B cell (primary cell): ENCODE measurements around the gene CUL9. TPM values are rescaled to one million over a fixed set of nuclear protein-coding genes. Genes with fewer than 3 reads are reported as not detected.

Experiments
- ATAC-seq: fragments of 200-7000 bp; cut with Tn5 transposase; one replicate; pipeline ENCODE4 v1.10.0; 2021; ENCODE audit warnings: low read depth, mild to moderate bottlenecking, moderate number of reproducible peaks, moderate library complexity
- CTCF ChIA-PET: fragments of 350-600 bp; sonication (Branson Sonifier 250); formaldehyde crosslinking; loops from one replicate; lab custom pipeline; 2021; ENCODE audit warnings: antibody characterized with exemption, inconsistent platforms; lab: Charles Lee
- POLR2A ChIA-PET: fragments of 350-600 bp; sonication (Branson Sonifier 250); formaldehyde crosslinking; loops from one replicate; lab custom pipeline; 2021; ENCODE audit warnings: antibody characterized with exemption; lab: Charles Lee
- DNase-seq: peaks from one replicate; pipeline ENCODE4 v3.0.0; 2013
- H2AFZ ChIP-seq: 2 replicates; pipeline ENCODE4 v1.6.1; 2012; ENCODE audit warnings: mild to moderate bottlenecking, low read depth, low read length; ENCODE audit not compliant: insufficient read depth, poor library complexity, severe bottlenecking
- H3K27ac ChIP-seq, 2 donors: 1 replicate in 1 of 2; 2 replicates in 1 of 2; pipeline ENCODE4 v1.5.1; 2012 to 2013; ENCODE audit warnings: low read length in 2 of 2, mild to moderate bottlenecking in 2 of 2, moderate library complexity in 1 of 2
- H3K27me3 ChIP-seq, 4 experiments: fragments of 200-600 bp in 1 of 4; sonication (generic) in 1 of 4; replicated peaks in 1 of 4; 1 replicate in 2 of 4; 2 replicates in 2 of 4; pipeline versions ENCODE4 v1.6.1 to v1.7.0; 2013 to 2016; ENCODE audit warnings: low read length in 3 of 4, mild to moderate bottlenecking in 2 of 4, mixed read lengths in 1 of 4, moderate library complexity in 1 of 4; ENCODE audit not compliant: insufficient read depth in 4 of 4, control insufficient read depth in 3 of 4; ENCODE audit errors: control extremely low read depth in 1 of 4
- H3K36me3 ChIP-seq, 2 experiments: replicated peaks in 1 of 2; 1 replicate in 1 of 2; 2 replicates in 1 of 2; pipeline versions ENCODE4 v1.6.1 to v1.7.1; 2013; ENCODE audit warnings: low read length in 1 of 2; ENCODE audit not compliant: insufficient read depth in 2 of 2, control insufficient read depth in 1 of 2; ENCODE audit errors: control extremely low read depth in 1 of 2, extremely low read depth in 1 of 2
- H3K4me1 ChIP-seq, 2 donors: fragments of 200-600 bp in 1 of 2; sonication (generic) in 1 of 2; 1 replicate in 1 of 2; 2 replicates in 1 of 2; pipeline versions ENCODE4 v1.5.1 to v1.6.1; 2013 to 2017; ENCODE audit warnings: low read length in 2 of 2; ENCODE audit not compliant: control insufficient read depth in 2 of 2, insufficient read depth in 2 of 2
- H3K4me2 ChIP-seq: replicated peaks from 2 replicates; pipeline ENCODE3; 2012; ENCODE audit warnings: mild to moderate bottlenecking, low read depth, low read length; ENCODE audit not compliant: poor library complexity, severe bottlenecking
- H3K4me3 ChIP-seq, 5 experiments: fragments of 200-600 bp in 1 of 5; sonication (generic) in 1 of 5; 1 replicate in 3 of 5; 2 replicates in 2 of 5; pipeline versions ENCODE4 v1.5.1 to v1.7.0; 2011 to 2016; ENCODE audit warnings: low read length in 4 of 5, mild to moderate bottlenecking in 4 of 5, low read depth in 2 of 5, control low read depth in 1 of 5, moderate library complexity in 1 of 5; ENCODE audit not compliant: insufficient read depth in 1 of 5; ENCODE audit errors: control extremely low read depth in 1 of 5, extremely low read depth in 1 of 5
- H3K79me2 ChIP-seq: fragments of 200-600 bp; sonication (generic); one replicate; pipeline ENCODE4 v1.6.0; 2016; ENCODE audit warnings: low read length; ENCODE audit not compliant: control insufficient read depth, insufficient read depth
- H3K9ac ChIP-seq: fragments of 200-600 bp; sonication (generic); 2 replicates; pipeline ENCODE4 v1.6.1; 2017; ENCODE audit warnings: mild to moderate bottlenecking, low read length, moderate library complexity
- H3K9me3 ChIP-seq, 3 donors: one replicate each; pipeline versions ENCODE4 v1.6.1 to v1.7.1; 2013; ENCODE audit warnings: low read length in 2 of 3; ENCODE audit not compliant: control insufficient read depth in 2 of 3, insufficient read depth in 1 of 3; ENCODE audit errors: control extremely low read depth in 1 of 3
- H4K20me1 ChIP-seq: 2 replicates; pipeline ENCODE4 v1.6.0; 2012; ENCODE audit warnings: mild to moderate bottlenecking, low read length; ENCODE audit not compliant: insufficient read depth, control insufficient read depth, poor library complexity, severe bottlenecking
- H3K27ac Mint-ChIP-seq: one replicate; pipeline ENCODE4 v1.8.0; 2021; ENCODE audit warnings: mixed read lengths
- H3K27me3 Mint-ChIP-seq: one replicate; pipeline ENCODE4 v1.8.0; 2021; ENCODE audit warnings: mixed read lengths
- H3K4me1 Mint-ChIP-seq: one replicate; pipeline ENCODE4 v1.8.0; 2021; ENCODE audit warnings: mixed read lengths
- H3K4me3 Mint-ChIP-seq: one replicate; pipeline ENCODE4 v1.8.0; 2021; ENCODE audit warnings: mixed read lengths
- H3K9me3 Mint-ChIP-seq: one replicate; pipeline ENCODE4 v1.8.0; 2022; ENCODE audit warnings: mixed read lengths; ENCODE audit not compliant: insufficient read depth
- CTCF ChIP-seq: fragments of 200-600 bp; IDR thresholded peaks from one replicate; pipeline ENCODE4 v1.8.0; 2022; ENCODE audit warnings: antibody characterized with exemption, mild to moderate bottlenecking
- EZH2 ChIP-seq: IDR thresholded peaks from 2 replicates; pipeline ENCODE4 v1.6.1; 2012; ENCODE audit warnings: borderline replicate concordance, low read depth, mild to moderate bottlenecking, moderate library complexity, low read length; ENCODE audit not compliant: insufficient read depth, poor library complexity, severe bottlenecking
- WGBS: methylation state at CpG from one replicate; pipeline ENCODE4 v1.1.5; 2013; ENCODE audit warnings: missing lambda C conversion rate; ENCODE audit not compliant: insufficient coverage; 5-methylcytosine and 5-hydroxymethylcytosine counted together
- intact Hi-C: fragments of 100-400 bp; cut with micrococcal nuclease; formaldehyde crosslinking; loops from one replicate; pipeline ENCODE4 v1.10.0; 2022
- polyA plus RNA-seq: library from polyadenylated mRNA; depleted of rRNA; stranded (reverse); fragments of >200 nt; gene quantifications from 2 replicates; pipeline ENCODE4 v1.2.3, GENCODE V29; 2012
- total RNA-seq, 2 donors: library from RNA; stranded (reverse); fragments of 120-200 nt in 1 of 2; gene quantifications; 1 replicate in 1 of 2; 2 replicates in 1 of 2; pipeline versions ENCODE4 v1.2.3 to v1.2.4, GENCODE V29; 2013 to 2022

CUL9 gene
- total and polyA plus RNA-seq, 2 donors (not counting 1 experiment from before 2014, with no cell fraction given) = 98.0 to 110 TPM

DNA sequence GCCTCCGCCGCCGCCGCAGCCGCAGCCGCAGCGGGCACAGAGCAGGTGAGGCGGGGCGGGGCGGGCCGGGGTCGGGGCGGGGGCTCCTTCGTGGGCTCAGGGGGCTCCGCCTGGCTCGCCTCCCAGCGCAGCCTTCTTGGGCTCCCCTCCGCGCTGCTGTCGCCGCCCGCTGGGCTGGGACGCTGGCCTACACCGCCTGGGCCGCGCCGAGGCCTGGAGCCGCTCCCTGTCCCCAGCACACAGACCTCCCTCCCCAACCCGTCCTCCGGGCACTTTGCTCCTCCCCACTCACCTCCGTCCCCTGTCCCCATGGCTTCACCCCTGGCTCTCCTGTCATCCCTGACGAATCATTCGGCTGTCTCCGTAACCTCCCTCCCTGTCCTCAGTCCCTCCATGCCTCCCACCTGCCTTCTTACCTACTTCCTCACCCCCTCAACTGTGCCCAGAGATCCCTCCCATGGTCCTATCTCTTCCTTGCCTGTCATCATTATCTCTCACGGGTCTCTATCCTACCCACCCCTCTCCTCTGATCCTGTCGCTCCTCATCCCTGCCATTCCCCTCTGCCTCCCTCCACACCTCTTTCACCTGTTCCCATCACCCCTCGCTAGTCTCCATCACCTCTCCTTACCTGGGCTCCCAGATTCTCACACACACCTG lies 61.8 kb downstream of the CUL9 start:
- peaks cover 19 to 21% of the 10 kb centered on the region in 2 donors for H3K4me1 ChIP-seq
- no peak for TF ChIP-seq EZH2
- H3K9me3 ChIP-seq = peaks cover 0 to 7% (median 2%) of the 10 kb centered on the region in 3 donors
- Mint-ChIP-seq H3K27ac (no peak overlapping the region), H3K27me3 (peaks cover 36% of the 10 kb centered on the region), H3K4me3 (no peak overlapping the region), H3K4me1 (peaks cover 16% of the 10 kb centered on the region), H3K9me3 (peaks cover 4% of the 10 kb centered on the region)
- no peak overlapping the region for H3K9ac ChIP-seq
- intact Hi-C loops = no loop called here
- no peaks in the 10 kb centered on the region for H3K36me3 ChIP-seq
- DNase-seq (peak; percentile 28), ATAC-seq (no peak)
- ChIA-PET POLR2A (no interaction called here), CTCF (interaction anchor here (1.1 kb wide), 1 partner anchor 13 kb away, joined by 3 read pairs; no protein-coding TSS in a partner anchor)
- H2AFZ ChIP-seq = no peak overlapping the region
- no peaks in the 10 kb centered on the region for H3K79me2 ChIP-seq
- no peak overlapping the region for H3K4me3 ChIP-seq
- 47% methylated on average over 34 of the region's 37 CpGs for WGBS
- H3K27me3 ChIP-seq = peaks cover 0 to 60% (median 36%) of the 10 kb centered on the region in 4 experiments
- H3K4me2 ChIP-seq = peak overlapping the region; percentile 34
- H3K27ac ChIP-seq = no peak overlapping the region
- no peaks in the 10 kb centered on the region for H4K20me1 ChIP-seq

DNA sequence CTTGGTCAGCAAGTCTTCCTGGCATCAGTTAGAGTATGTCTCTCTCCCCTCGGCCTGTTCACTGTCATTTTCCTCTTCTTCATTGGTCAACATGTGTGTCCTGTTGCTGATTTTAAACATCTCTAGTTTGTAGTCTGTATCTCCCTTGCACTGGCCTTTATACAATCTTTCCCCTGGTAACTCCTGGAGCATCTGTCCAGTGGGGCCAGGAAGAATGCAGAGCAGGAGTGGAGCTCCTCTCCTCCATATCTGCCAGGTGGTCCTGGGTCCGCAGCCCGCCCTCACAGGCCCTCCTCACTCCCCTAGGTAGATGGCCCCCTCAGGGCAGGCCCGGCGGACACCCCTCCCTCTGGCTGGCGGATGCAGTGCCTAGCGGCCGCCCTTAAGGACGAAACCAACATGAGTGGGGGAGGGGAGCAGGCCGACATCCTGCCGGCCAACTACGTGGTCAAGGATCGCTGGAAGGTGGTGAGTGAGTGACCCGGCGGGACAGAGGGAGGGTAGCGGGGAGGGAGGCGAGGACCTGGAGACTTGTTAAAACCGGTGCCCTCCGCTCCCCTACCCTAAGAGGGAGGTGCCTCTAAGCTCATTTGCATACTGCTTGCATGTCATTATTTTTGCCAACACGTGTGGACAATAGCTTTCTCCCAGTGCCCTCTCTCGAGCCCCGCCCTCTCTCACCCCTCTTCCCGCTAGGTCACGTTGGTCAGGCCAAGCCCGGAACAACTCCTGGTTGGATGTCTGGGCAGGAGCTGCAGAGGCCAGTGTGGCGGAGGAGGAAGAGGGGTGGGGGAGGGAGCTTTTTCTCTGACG lies 64.5 kb downstream of the CUL9 start:
- Histone ChIP-seq H3K79me2 (no peaks in the 10 kb centered on the region), H3K4me2 (peak overlapping the region; percentile 90), H4K20me1 (no peaks in the 10 kb centered on the region), H3K27me3 (peaks cover 0 to 65% (median 42%) of the 10 kb centered on the region in 4 experiments), H3K9me3 (peaks cover 0 to 4% (median 0%) of the 10 kb centered on the region in 3 donors), H3K27ac (no peak overlapping the region), H3K36me3 (no peaks in the 10 kb centered on the region), H2AFZ (peak overlapping the region; percentile 94), H3K4me1 (peaks cover 19 to 21% of the 10 kb centered on the region in 2 donors), H3K4me3 (peak overlapping the region; percentile 51 to 85 (median 72)), H3K9ac (peak overlapping the region; percentile 69)
- Mint-ChIP-seq H3K27me3 (peaks cover 25% of the 10 kb centered on the region), H3K4me3 (no peak overlapping the region), H3K4me1 (peaks cover 21% of the 10 kb centered on the region), H3K9me3 (no peaks in the 10 kb centered on the region), H3K27ac (peak overlapping the region; percentile 87)
- 29% methylated on average over 11 of the region's 27 CpGs for WGBS
- no peak for DNase-seq
- peak; percentile 37 for ATAC-seq
- intact Hi-C loops = loop anchor here (1.0 to 2.0 kb wide), 5 partner anchors 17 to 382 kb away; partner anchors contain the start of genes ABCC10, DNPH1, GTPBP2 and KLHDC3
- no peak for TF ChIP-seq EZH2
- no peak for TF ChIP-seq CTCF
- POLR2A ChIA-PET = interaction anchor here (0.5 to 1.7 kb wide), 5 partner anchors 17 to 426 kb away, joined by 3 to 8 read pairs (median 7); partner anchors contain the start of genes DNPH1 and ZNF318
- CTCF ChIA-PET = interaction anchor here (0.7 to 1.8 kb wide), 6 partner anchors 9 to 90 kb away, joined by 3 to 8 read pairs (median 4); partner anchors contain the start of gene DNPH1
